Measurements from ENCODE around the gene PANK1.
"Not testable (repeated sequence)": the region's sequence is repeated elsewhere in the genome, so short reads cannot be mapped to it uniquely, and the experiment has no call there.

Gene PANK1

GRCh38 chr10:89555688-89556445 is 89.2 kb downstream of the PANK1 start:
- Mint-ChIP-seq H3K9me3 (no peaks in the 10 kb centered on the region), H3K4me1 (ENCODE audit: low read depth) (no peaks in the 10 kb centered on the region), H3K27me3 (ENCODE audit: low read depth) (peaks cover 6% of the 10 kb centered on the region), H3K4me3 (no peak overlapping the region), H3K27ac (no peak overlapping the region), H3K36me3 (ENCODE audit: low read depth) (no peaks in the 10 kb centered on the region)

GRCh38 chr10:89554433-89554832 is 90.6 kb downstream of the PANK1 start:
- Mint-ChIP-seq H3K27me3 (ENCODE audit: low read depth) (peaks cover 3% of the 10 kb centered on the region), H3K27ac (no peak overlapping the region), H3K9me3 (no peaks in the 10 kb centered on the region), H3K36me3 (ENCODE audit: low read depth) (no peaks in the 10 kb centered on the region), H3K4me3 (no peak overlapping the region), H3K4me1 (ENCODE audit: low read depth) (no peaks in the 10 kb centered on the region)

GRCh38 chr10:89553064-89553734 is 91.8 kb downstream of the PANK1 start:
- H3K9me3 Mint-ChIP-seq, result no peaks in the 10 kb centered on the region
- no peak overlapping the region for H3K4me3 Mint-ChIP-seq
- H3K27ac Mint-ChIP-seq, result no peak overlapping the region
- peaks cover 10% of the 10 kb centered on the region for H3K27me3 Mint-ChIP-seq (ENCODE audit: low read depth)
- H3K4me1 Mint-ChIP-seq (ENCODE audit: low read depth), result no peaks in the 10 kb centered on the region
- H3K36me3 Mint-ChIP-seq (ENCODE audit: low read depth), result no peaks in the 10 kb centered on the region

GRCh38 chr10:89552213-89552612 is 92.8 kb downstream of the PANK1 start:
- H3K9me3 Mint-ChIP-seq, result no peaks in the 10 kb centered on the region
- H3K27ac Mint-ChIP-seq, result no peak overlapping the region
- no peak overlapping the region for H3K4me3 Mint-ChIP-seq
- H3K27me3 Mint-ChIP-seq (ENCODE audit: low read depth), result peaks cover 14% of the 10 kb centered on the region
- no peaks in the 10 kb centered on the region for H3K36me3 Mint-ChIP-seq (ENCODE audit: low read depth)
- no peaks in the 10 kb centered on the region for H3K4me1 Mint-ChIP-seq (ENCODE audit: low read depth)

- Mint-ChIP-seq H3K9me3 (no peaks in the 10 kb centered on the region), H3K27me3 (ENCODE audit: low read depth) (peaks cover 16% of the 10 kb centered on the region), H3K27ac (no peak overlapping the region), H3K36me3 (ENCODE audit: low read depth) (no peaks in the 10 kb centered on the region), H3K4me3 (no peak overlapping the region), H3K4me1 (ENCODE audit: low read depth) (no peaks in the 10 kb centered on the region)
Measured at GRCh38 chr10:89550509-89550908, 94.5 kb downstream of the PANK1 start.

GRCh38 chr10:89549510-89549909 is 95.5 kb downstream of the PANK1 start:
- no peaks in the 10 kb centered on the region for H3K9me3 Mint-ChIP-seq
- no peaks in the 10 kb centered on the region for H3K36me3 Mint-ChIP-seq (ENCODE audit: low read depth)
- H3K27ac Mint-ChIP-seq, result no peak overlapping the region
- peaks cover 20% of the 10 kb centered on the region for H3K27me3 Mint-ChIP-seq (ENCODE audit: low read depth)
- H3K4me1 Mint-ChIP-seq (ENCODE audit: low read depth), result no peaks in the 10 kb centered on the region
- H3K4me3 Mint-ChIP-seq, result no peak overlapping the region

- Mint-ChIP-seq H3K27ac (no peak overlapping the region), H3K4me1 (ENCODE audit: low read depth) (no peaks in the 10 kb centered on the region), H3K27me3 (ENCODE audit: low read depth) (peaks cover 20% of the 10 kb centered on the region), H3K9me3 (no peaks in the 10 kb centered on the region), H3K36me3 (ENCODE audit: low read depth) (no peaks in the 10 kb centered on the region), H3K4me3 (no peak overlapping the region)
Measured at GRCh38 chr10:89548673-89549072, 96.4 kb downstream of the PANK1 start.

- Mint-ChIP-seq H3K9me3 (no peaks in the 10 kb centered on the region), H3K4me3 (no peak overlapping the region), H3K27ac (no peak overlapping the region), H3K27me3 (ENCODE audit: low read depth) (peaks cover 20% of the 10 kb centered on the region), H3K36me3 (ENCODE audit: low read depth) (no peaks in the 10 kb centered on the region), H3K4me1 (ENCODE audit: low read depth) (no peaks in the 10 kb centered on the region)
Measured at GRCh38 chr10:89547853-89548513, 97.1 kb downstream of the PANK1 start.

GRCh38 chr10:89546651-89547050 is 98.4 kb downstream of the PANK1 start:
- not testable (repeated sequence) for H3K27ac Mint-ChIP-seq; H3K9me3 Mint-ChIP-seq; H3K4me3 Mint-ChIP-seq; H3K4me1 Mint-ChIP-seq (ENCODE audit: low read depth); H3K36me3 Mint-ChIP-seq (ENCODE audit: low read depth)
- H3K27me3 Mint-ChIP-seq (ENCODE audit: low read depth), result peaks cover 24% of the 10 kb centered on the region

GRCh38 chr10:89543841-89544240 is 101.2 kb downstream of the PANK1 start:
- Mint-ChIP-seq H3K27ac (no peak overlapping the region), H3K4me3 (no peak overlapping the region)

GRCh38 chr10:89540420-89540949 is 104.6 kb downstream of the PANK1 start:
- Mint-ChIP-seq H3K4me1 (ENCODE audit: low read depth) (no peaks in the 10 kb centered on the region), H3K27me3 (ENCODE audit: low read depth) (peaks cover 49% of the 10 kb centered on the region), H3K36me3 (ENCODE audit: low read depth) (no peaks in the 10 kb centered on the region), H3K9me3 (no peaks in the 10 kb centered on the region), H3K4me3 (no peak overlapping the region), H3K27ac (no peak overlapping the region)

More at GRCh38 chr10:89543841-89544240, 101.2 kb downstream of the PANK1 start:
- no peaks in the 10 kb centered on the region for H3K9me3 Mint-ChIP-seq
- no peaks in the 10 kb centered on the region for H3K4me1 Mint-ChIP-seq (ENCODE audit: low read depth)
- H3K36me3 Mint-ChIP-seq (ENCODE audit: low read depth), result no peaks in the 10 kb centered on the region
- H3K27me3 Mint-ChIP-seq (ENCODE audit: low read depth), result peaks cover 35% of the 10 kb centered on the region

GRCh38 chr10:89537364-89537763 is 107.7 kb downstream of the PANK1 start:
- Mint-ChIP-seq H3K9me3 (no peaks in the 10 kb centered on the region), H3K4me1 (ENCODE audit: low read depth) (peaks cover 7% of the 10 kb centered on the region), H3K27ac (no peak overlapping the region), H3K36me3 (ENCODE audit: low read depth) (no peaks in the 10 kb centered on the region), H3K27me3 (ENCODE audit: low read depth) (peaks cover 64% of the 10 kb centered on the region), H3K4me3 (no peak overlapping the region)

GRCh38 chr10:89536013-89536354 is 109.1 kb downstream of the PANK1 start:
- Mint-ChIP-seq H3K36me3 (ENCODE audit: low read depth) (no peaks in the 10 kb centered on the region), H3K4me1 (ENCODE audit: low read depth) (peaks cover 7% of the 10 kb centered on the region), H3K9me3 (no peaks in the 10 kb centered on the region), H3K4me3 (no peak overlapping the region), H3K27me3 (ENCODE audit: low read depth) (peaks cover 73% of the 10 kb centered on the region), H3K27ac (no peak overlapping the region)

GRCh38 chr10:89535171-89536012 is 109.7 kb downstream of the PANK1 start, which contains the start of gene SLC16A12:
TSS of gene SLC16A12 (minus strand) at chr10:89535594. CDS start at chr10:89462578, 73,016 bp downstream.
- Mint-ChIP-seq H3K27ac (no peak within 1 kb of the TSS), H3K27me3 (ENCODE audit: low read depth) (peaks cover 73% of the 10 kb centered on the region), H3K4me1 (ENCODE audit: low read depth) (peaks cover 7% of the 10 kb centered on the region), H3K9me3 (no peaks in the 10 kb centered on the region), H3K4me3 (no peak within 1 kb of the TSS), H3K36me3 (ENCODE audit: low read depth) (no peaks in the 10 kb centered on the region)

Measured in T-helper 1 cell treated with Interleukin-12 subunit alpha and Interleukin-12 subunit beta and Interleukin-4 antibody, amounts not matched to agents 30 μg/mL and 1 μg/mL, for 36 hours (primary cell).